HCT116 (cell line): ENCODE results near the gene TULP3. TPM values are rescaled to one million over a fixed set of nuclear protein-coding genes. Genes with fewer than 3 reads are reported as not detected.

ENCODE experiments used
- ATAC-seq: fragments of 200-7000 bp; cut with Tn5 transposase; 2 replicates; pipeline ENCODE4 v1.9.1; 2020; ENCODE audit warnings: mild to moderate bottlenecking, moderate library complexity
- BruUV-seq: library from RNA; stranded (reverse); fragments of 400-500 nt; replicated peaks from 2 replicates; lab custom pipeline; 2021; lab: Mats Ljungman, UMichigan
- CTCF ChIA-PET: fragments of 300-600 bp; sonication (Branson Sonifier 250); formaldehyde crosslinking; loops from one replicate; lab custom pipeline; 2021; ENCODE audit warnings: antibody characterized with exemption; lab: Charles Lee
- POLR2A ChIA-PET: fragments of 300-600, 350-600 bp; sonication (Branson Sonifier 250); formaldehyde crosslinking; loops from one replicate; lab custom pipeline; 2021; ENCODE audit warnings: antibody characterized with exemption; lab: Charles Lee
- RAD21 ChIA-PET, 2 experiments: fragments of 300-600 bp; sonication (Branson Sonifier 250); formaldehyde crosslinking; loops; one replicate each; lab custom pipeline; 2023; ENCODE audit warnings: low total read pairs in 2 of 2; ENCODE audit not compliant: uncharacterized antibody in 2 of 2, unreplicated experiment in 2 of 2, low non-redundant PET in 1 of 2; lab: Charles Lee
- DNase-seq: peaks from one replicate; pipeline ENCODE4 v3.0.0-alpha.2; 2010; ENCODE audit warnings: low read depth, low spot score
- H2AFZ ChIP-seq: fragments of 200-600 bp; shearing (Covaris generic), sonication (generic); 2 replicates; pipeline ENCODE4 v1.6.1; 2017; ENCODE audit warnings: low read depth, mixed run types, mixed read lengths, antibody characterized with exemption, low read length; ENCODE audit not compliant: poor library complexity, severe bottlenecking
- H3K27ac ChIP-seq: 2 replicates; pipeline ENCODE4 v1.5.1; 2012; ENCODE audit warnings: low read depth, low read length
- H3K27me3 ChIP-seq: fragments of 200-600 bp; sonication (generic); 2 replicates; pipeline ENCODE4 v1.6.1; 2016; ENCODE audit warnings: mixed run types, low read length, mixed read lengths; ENCODE audit not compliant: insufficient read depth
- H3K36me3 ChIP-seq, 2 experiments: fragments of 200-500 bp in 1 of 2; fragments of 200-600 bp in 1 of 2; sonication (Bioruptor generic) in 1 of 2; sonication (generic) in 1 of 2; 2 replicates each; pipeline versions ENCODE4 v1.5.1 to v1.6.1; 2014 to 2016; ENCODE audit warnings: low read length in 2 of 2, inconsistent platforms in 1 of 2, mixed read lengths in 1 of 2, mixed run types in 1 of 2; ENCODE audit not compliant: insufficient read depth in 2 of 2, control insufficient read depth in 1 of 2
- H3K4me1 ChIP-seq, 2 experiments: fragments of 200-600 bp in 1 of 2; sonication (generic) in 1 of 2; 2 replicates each; pipeline versions ENCODE4 v1.5.1 to v1.6.1; 2012 to 2017; ENCODE audit warnings: low read length in 2 of 2, inconsistent platforms in 1 of 2, mild to moderate bottlenecking in 1 of 2, mixed read lengths in 1 of 2, mixed run types in 1 of 2, moderate library complexity in 1 of 2; ENCODE audit not compliant: insufficient read depth in 2 of 2, control insufficient read depth in 1 of 2
- H3K4me2 ChIP-seq: fragments of 200-600 bp; sonication (generic); 2 replicates; pipeline ENCODE4 v1.6.1; 2017; ENCODE audit warnings: mixed run types, low read length, mixed read lengths
- H3K4me3 ChIP-seq, 2 experiments: fragments of 200-600 bp in 1 of 2; sonication (generic) in 1 of 2; replicated peaks in 1 of 2; 2 replicates each; pipeline ENCODE4 v1.5.1; 2011 to 2016; ENCODE audit warnings: low read length in 2 of 2, control low read depth in 1 of 2, low read depth in 1 of 2, mild to moderate bottlenecking in 1 of 2, mixed read lengths in 1 of 2, mixed run types in 1 of 2
- H3K79me2 ChIP-seq: fragments of 200-600 bp; sonication (generic); 2 replicates; pipeline ENCODE4 v1.6.1; 2017; ENCODE audit warnings: mild to moderate bottlenecking, mixed run types, low read length, moderate library complexity, mixed read lengths; ENCODE audit not compliant: insufficient read depth
- H3K9ac ChIP-seq: fragments of 200-600 bp; sonication (generic); 2 replicates; pipeline ENCODE4 v1.6.1; 2016; ENCODE audit warnings: low read length, mixed read lengths
- H3K9me2 ChIP-seq: fragments of 200-600 bp; sonication (generic), shearing (Covaris generic); 2 replicates; pipeline ENCODE4 v1.6.1; 2017; ENCODE audit warnings: mixed run types, mild to moderate bottlenecking, moderate library complexity; ENCODE audit not compliant: insufficient read depth
- H3K9me3 ChIP-seq, 2 experiments: fragments of 200-500 bp in 1 of 2; fragments of 200-600 bp in 1 of 2; sonication (Bioruptor generic) in 1 of 2; sonication (generic) in 1 of 2; 2 replicates each; pipeline ENCODE4 v1.6.1; 2014 to 2017; ENCODE audit warnings: low read length in 2 of 2, mixed read lengths in 2 of 2, inconsistent platforms in 1 of 2, low read depth in 1 of 2, mild to moderate bottlenecking in 1 of 2, mixed run types in 1 of 2, moderate library complexity in 1 of 2; ENCODE audit not compliant: control insufficient read depth in 1 of 2, insufficient read depth in 1 of 2
- H4K20me1 ChIP-seq: fragments of 200-600 bp; sonication (generic), shearing (Covaris generic); 2 replicates; pipeline ENCODE4 v1.6.1; 2017; ENCODE audit warnings: mixed run types, mild to moderate bottlenecking, moderate library complexity; ENCODE audit not compliant: insufficient read depth
- ATF3 ChIP-seq: IDR thresholded peaks from 2 replicates; pipeline ENCODE4 v1.6.1; 2012
- CBX3 ChIP-seq: IDR thresholded peaks from 2 replicates; pipeline ENCODE4 v1.6.1; 2012; ENCODE audit warnings: low read depth
- CEBPB ChIP-seq: IDR thresholded peaks from 2 replicates; pipeline ENCODE4 v1.6.1; 2012; ENCODE audit warnings: low read depth
- intact Hi-C: fragments of 100-400 bp; cut with micrococcal nuclease; formaldehyde crosslinking; loops from 2 replicates; pipeline ENCODE4 v1.10.0; 2022
- total RNA-seq: library from RNA; stranded (reverse); gene quantifications from one replicate; pipeline ENCODE4 v1.2.1, GENCODE V29; 2021; ENCODE audit not compliant: unreplicated experiment

TULP3 gene
- total RNA-seq, 1 experiment from 2014 or later: 21.3 TPM

GRCh38 chr12:2967651-2968050, 77.0 kb downstream of the TULP3 start:
- ChIA-PET CTCF (no interaction called here), POLR2A (no interaction called here), RAD21 (no interaction called here)
- Histone ChIP-seq H4K20me1 (no peaks in the 10 kb centered on the region), H3K4me2 (no peak overlapping the region), H3K79me2 (peaks cover 87% of the 10 kb centered on the region), H3K9me2 (no peaks in the 10 kb centered on the region), H2AFZ (no peak overlapping the region), H3K27me3 (no peaks in the 10 kb centered on the region), H3K4me1 (0 out of 4 replicates have a peak, but pooled peaks cover 2 to 3% of the 10 kb centered on the region in 2 experiments), H3K27ac (no peak overlapping the region), H3K4me3 (no peak overlapping the region), H3K9me3 (no peaks in the 10 kb centered on the region), H3K9ac (no peak overlapping the region), H3K36me3 (peaks cover 0 to 8% of the 10 kb centered on the region in 2 experiments; a peak in 1 of 4 replicates)
- DNase-seq (no peak), ATAC-seq (no peak)
- no TSS peak for BruUV-seq
- TF ChIP-seq CBX3 (no peak), ATF3 (no peak)
- intact Hi-C loops: no loop called here

- no peak overlapping the region for H3K27ac ChIP-seq
- H3K27me3 ChIP-seq: no peaks in the 10 kb centered on the region
- H4K20me1 ChIP-seq: no peaks in the 10 kb centered on the region
- TF ChIP-seq CBX3: no peak
- TF ChIP-seq CEBPB: no peak
- H3K9me3 ChIP-seq: no peaks in the 10 kb centered on the region
- no peaks in the 10 kb centered on the region for H3K4me1 ChIP-seq
- RAD21 ChIA-PET: no interaction called here
- peaks cover 0 to 5% of the 10 kb centered on the region in 2 experiments; a peak in 1 of 4 replicates for H3K36me3 ChIP-seq
- H3K4me2 ChIP-seq: no peak overlapping the region
- H3K9ac ChIP-seq: no peak overlapping the region
- DNase-seq: no peak
- no peaks in the 10 kb centered on the region for H3K9me2 ChIP-seq
- no peak overlapping the region for H2AFZ ChIP-seq
- ATAC-seq: no peak
- CTCF ChIA-PET: no interaction called here
- peaks cover 86% of the 10 kb centered on the region for H3K79me2 ChIP-seq
- POLR2A ChIA-PET: no interaction called here
- H3K4me3 ChIP-seq: no peak overlapping the region
- intact Hi-C loops: no loop called here
- BruUV-seq: no TSS peak
Observed at GRCh38 chr12:2970744-2971143, 80.1 kb downstream of the TULP3 start.
